B cell (primary cell): Measurements from ENCODE around the gene NAPSA. TPM values are rescaled to one million over a fixed set of nuclear protein-coding genes. Genes with fewer than 3 reads are reported as not detected.

Experiments
- ATAC-seq: fragments of 200-7000 bp; cut with Tn5 transposase; one replicate; pipeline ENCODE4 v1.10.0; 2021; ENCODE audit warnings: low read depth, mild to moderate bottlenecking, moderate number of reproducible peaks, moderate library complexity
- CTCF ChIA-PET: fragments of 350-600 bp; sonication (Branson Sonifier 250); formaldehyde crosslinking; loops from one replicate; lab custom pipeline; 2021; ENCODE audit warnings: antibody characterized with exemption, inconsistent platforms; lab: Charles Lee
- POLR2A ChIA-PET: fragments of 350-600 bp; sonication (Branson Sonifier 250); formaldehyde crosslinking; loops from one replicate; lab custom pipeline; 2021; ENCODE audit warnings: antibody characterized with exemption; lab: Charles Lee
- DNase-seq: peaks from one replicate; pipeline ENCODE4 v3.0.0; 2013
- H2AFZ ChIP-seq: 2 replicates; pipeline ENCODE4 v1.6.1; 2012; ENCODE audit warnings: mild to moderate bottlenecking, low read depth, low read length; ENCODE audit not compliant: insufficient read depth, poor library complexity, severe bottlenecking
- H3K27ac ChIP-seq, 2 donors: 1 replicate in 1 of 2; 2 replicates in 1 of 2; pipeline ENCODE4 v1.5.1; 2012 to 2013; ENCODE audit warnings: low read length in 2 of 2, mild to moderate bottlenecking in 2 of 2, moderate library complexity in 1 of 2
- H3K27me3 ChIP-seq, 4 experiments: fragments of 200-600 bp in 1 of 4; sonication (generic) in 1 of 4; replicated peaks in 1 of 4; 1 replicate in 2 of 4; 2 replicates in 2 of 4; pipeline versions ENCODE4 v1.6.1 to v1.7.0; 2013 to 2016; ENCODE audit warnings: low read length in 3 of 4, mild to moderate bottlenecking in 2 of 4, mixed read lengths in 1 of 4, moderate library complexity in 1 of 4; ENCODE audit not compliant: insufficient read depth in 4 of 4, control insufficient read depth in 3 of 4; ENCODE audit errors: control extremely low read depth in 1 of 4
- H3K36me3 ChIP-seq, 2 experiments: replicated peaks in 1 of 2; 1 replicate in 1 of 2; 2 replicates in 1 of 2; pipeline versions ENCODE4 v1.6.1 to v1.7.1; 2013; ENCODE audit warnings: low read length in 1 of 2; ENCODE audit not compliant: insufficient read depth in 2 of 2, control insufficient read depth in 1 of 2; ENCODE audit errors: control extremely low read depth in 1 of 2, extremely low read depth in 1 of 2
- H3K4me1 ChIP-seq, 2 donors: fragments of 200-600 bp in 1 of 2; sonication (generic) in 1 of 2; 1 replicate in 1 of 2; 2 replicates in 1 of 2; pipeline versions ENCODE4 v1.5.1 to v1.6.1; 2013 to 2017; ENCODE audit warnings: low read length in 2 of 2; ENCODE audit not compliant: control insufficient read depth in 2 of 2, insufficient read depth in 2 of 2
- H3K4me2 ChIP-seq: replicated peaks from 2 replicates; pipeline ENCODE3; 2012; ENCODE audit warnings: mild to moderate bottlenecking, low read depth, low read length; ENCODE audit not compliant: poor library complexity, severe bottlenecking
- H3K4me3 ChIP-seq, 5 experiments: fragments of 200-600 bp in 1 of 5; sonication (generic) in 1 of 5; 1 replicate in 3 of 5; 2 replicates in 2 of 5; pipeline versions ENCODE4 v1.5.1 to v1.7.0; 2011 to 2016; ENCODE audit warnings: low read length in 4 of 5, mild to moderate bottlenecking in 4 of 5, low read depth in 2 of 5, control low read depth in 1 of 5, moderate library complexity in 1 of 5; ENCODE audit not compliant: insufficient read depth in 1 of 5; ENCODE audit errors: control extremely low read depth in 1 of 5, extremely low read depth in 1 of 5
- H3K79me2 ChIP-seq: fragments of 200-600 bp; sonication (generic); one replicate; pipeline ENCODE4 v1.6.0; 2016; ENCODE audit warnings: low read length; ENCODE audit not compliant: control insufficient read depth, insufficient read depth
- H3K9ac ChIP-seq: fragments of 200-600 bp; sonication (generic); 2 replicates; pipeline ENCODE4 v1.6.1; 2017; ENCODE audit warnings: mild to moderate bottlenecking, low read length, moderate library complexity
- H3K9me3 ChIP-seq, 3 donors: one replicate each; pipeline versions ENCODE4 v1.6.1 to v1.7.1; 2013; ENCODE audit warnings: low read length in 2 of 3; ENCODE audit not compliant: control insufficient read depth in 2 of 3, insufficient read depth in 1 of 3; ENCODE audit errors: control extremely low read depth in 1 of 3
- H4K20me1 ChIP-seq: 2 replicates; pipeline ENCODE4 v1.6.0; 2012; ENCODE audit warnings: mild to moderate bottlenecking, low read length; ENCODE audit not compliant: insufficient read depth, control insufficient read depth, poor library complexity, severe bottlenecking
- H3K27ac Mint-ChIP-seq: one replicate; pipeline ENCODE4 v1.8.0; 2021; ENCODE audit warnings: mixed read lengths
- H3K27me3 Mint-ChIP-seq: one replicate; pipeline ENCODE4 v1.8.0; 2021; ENCODE audit warnings: mixed read lengths
- H3K4me1 Mint-ChIP-seq: one replicate; pipeline ENCODE4 v1.8.0; 2021; ENCODE audit warnings: mixed read lengths
- H3K4me3 Mint-ChIP-seq: one replicate; pipeline ENCODE4 v1.8.0; 2021; ENCODE audit warnings: mixed read lengths
- H3K9me3 Mint-ChIP-seq: one replicate; pipeline ENCODE4 v1.8.0; 2022; ENCODE audit warnings: mixed read lengths; ENCODE audit not compliant: insufficient read depth
- CTCF ChIP-seq: fragments of 200-600 bp; IDR thresholded peaks from one replicate; pipeline ENCODE4 v1.8.0; 2022; ENCODE audit warnings: antibody characterized with exemption, mild to moderate bottlenecking
- EZH2 ChIP-seq: IDR thresholded peaks from 2 replicates; pipeline ENCODE4 v1.6.1; 2012; ENCODE audit warnings: borderline replicate concordance, low read depth, mild to moderate bottlenecking, moderate library complexity, low read length; ENCODE audit not compliant: insufficient read depth, poor library complexity, severe bottlenecking
- WGBS: methylation state at CpG from one replicate; pipeline ENCODE4 v1.1.5; 2013; ENCODE audit warnings: missing lambda C conversion rate; ENCODE audit not compliant: insufficient coverage; 5-methylcytosine and 5-hydroxymethylcytosine counted together
- intact Hi-C: fragments of 100-400 bp; cut with micrococcal nuclease; formaldehyde crosslinking; loops from one replicate; pipeline ENCODE4 v1.10.0; 2022
- polyA plus RNA-seq: library from polyadenylated mRNA; depleted of rRNA; stranded (reverse); fragments of >200 nt; gene quantifications from 2 replicates; pipeline ENCODE4 v1.2.3, GENCODE V29; 2012
- total RNA-seq, 2 donors: library from RNA; stranded (reverse); fragments of 120-200 nt in 1 of 2; gene quantifications; 1 replicate in 1 of 2; 2 replicates in 1 of 2; pipeline versions ENCODE4 v1.2.3 to v1.2.4, GENCODE V29; 2013 to 2022

Gene NAPSA
- total and polyA plus RNA-seq, 2 donors (not counting 1 experiment from before 2014, with no cell fraction given): 4.0 to 4.7 TPM

DNA sequence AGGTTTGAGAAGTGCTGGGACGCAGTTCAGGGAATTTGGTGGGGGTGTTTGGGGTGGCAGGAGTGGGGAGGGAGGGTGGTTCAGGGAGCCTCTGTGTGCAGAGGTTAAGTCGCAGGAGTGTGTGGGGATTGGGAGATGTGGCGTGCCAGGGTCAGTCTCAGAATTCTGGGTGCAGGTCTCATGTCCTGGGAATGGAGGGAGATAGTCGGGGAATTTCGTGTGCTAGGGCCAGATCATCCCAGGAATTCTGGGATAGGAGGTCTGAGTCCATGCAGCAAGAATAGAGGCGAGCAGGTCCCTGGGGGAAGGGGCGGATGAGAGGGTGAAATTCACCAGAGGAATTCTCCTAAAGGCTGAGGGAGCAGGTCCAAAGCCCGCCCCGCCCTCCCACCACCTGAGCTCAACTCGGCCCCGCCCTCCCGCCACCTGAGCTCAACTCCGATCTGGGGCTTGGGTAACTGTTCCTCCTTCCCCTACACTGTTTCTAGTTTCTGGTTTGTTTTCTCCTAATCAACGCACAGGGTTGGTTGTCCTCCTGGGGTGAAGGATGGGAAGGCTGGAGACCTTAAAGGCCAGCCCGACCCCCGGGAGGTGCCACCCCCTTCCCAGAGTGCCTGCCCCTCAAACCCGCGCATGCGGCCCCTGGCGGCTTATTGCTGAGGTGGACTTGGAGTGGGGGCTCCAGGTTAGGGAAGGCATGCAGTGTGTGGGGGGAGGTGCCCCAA is 51.5 kb downstream of the NAPSA start:
- H3K27ac ChIP-seq: no peak overlapping the region
- H3K79me2 ChIP-seq: no peaks in the 10 kb centered on the region
- H3K27me3 ChIP-seq: peaks cover 0 to 67% (median 44%) of the 10 kb centered on the region in 4 experiments
- no peak overlapping the region for H3K9ac ChIP-seq
- H3K4me1 ChIP-seq: peaks cover 24 to 38% of the 10 kb centered on the region in 2 donors
- WGBS: 6% methylated on average over 5 of the region's 20 CpGs
- peaks cover 27% of the 10 kb centered on the region for H3K4me1 Mint-ChIP-seq
- H3K4me2 ChIP-seq: no peak overlapping the region
- ChIA-PET CTCF (no interaction called here), POLR2A (interaction anchor here (0.6 kb wide), 1 partner anchor 118 kb away, joined by 6 read pairs; no protein-coding TSS in a partner anchor)
- ATAC-seq (no peak), DNase-seq (no peak)
- peaks cover 0 to 33% (median 2%) of the 10 kb centered on the region in 3 donors for H3K9me3 ChIP-seq
- no peak overlapping the region for H2AFZ ChIP-seq
- peaks cover 52% of the 10 kb centered on the region for H3K27me3 Mint-ChIP-seq
- H3K4me3 ChIP-seq: no peak overlapping the region
- no peaks in the 10 kb centered on the region for H4K20me1 ChIP-seq
- H3K4me3 Mint-ChIP-seq: no peak overlapping the region
- H3K27ac Mint-ChIP-seq: no peak overlapping the region
- TF ChIP-seq EZH2: peak; percentile 55
- TF ChIP-seq CTCF: no peak
- no peaks in the 10 kb centered on the region for H3K9me3 Mint-ChIP-seq
- H3K36me3 ChIP-seq: no peaks in the 10 kb centered on the region
- intact Hi-C loops: no loop called here
